Measurements from ENCODE around the gene HEXB. TPM values are rescaled to one million over a fixed set of nuclear protein-coding genes. Genes with fewer than 3 reads are reported as not detected.

HEXB gene
- total and polyA plus RNA-seq, 2 of the 8 experiments (the other 6 are each of a cell fraction or from before 2014, with no cell fraction given), result 39.7 to 69.2 TPM

- H2BK12ac ChIP-seq (ENCODE audit: low read depth, low read length), result no peak overlapping the region
- H3K9me3 ChIP-seq (ENCODE audit: insufficient read depth in 2 of 2, low read depth in 1 of 2, low read length in 1 of 2), result no peaks in the 10 kb centered on the region
- H3K18ac ChIP-seq (ENCODE audit: extremely low read depth, low read length), result no peak overlapping the region
- DNase-seq (ENCODE audit: low read depth in 1 of 2, low spot score in 2 of 2) (no peak), FAIRE-seq (no peak)
- no peak overlapping the region for H3K4me2 ChIP-seq (ENCODE audit: insufficient read depth in 1 of 2, low read depth in 2 of 2, low read length in 2 of 2)
- H2AK5ac ChIP-seq (ENCODE audit: low read depth, low read length), result no peak overlapping the region
- no peaks in the 10 kb centered on the region for H4K20me1 ChIP-seq (replicated peaks in 1 of 2; ENCODE audit: control insufficient read depth in 1 of 2, insufficient read depth in 2 of 2, low read length in 2 of 2)
- no peaks in the 10 kb centered on the region for H3K36me3 ChIP-seq (ENCODE audit: control insufficient read depth in 2 of 4, insufficient read depth in 4 of 4, low read length in 3 of 4)
- H3K27ac ChIP-seq (ENCODE audit: low read depth, low read length), result no peak overlapping the region
- no peak overlapping the region for H4K5ac ChIP-seq (ENCODE audit: insufficient read length, low read depth, low read length)
- no peak overlapping the region for H2BK15ac ChIP-seq (ENCODE audit: low read length)
- ChIA-PET POLR2A (ENCODE audit: partially characterized antibody) (no interaction called here), CTCF (ENCODE audit: partially characterized antibody) (interaction anchor here (0.7 to 2.3 kb wide), 15 partner anchors 8 to 878 kb away, joined by 3 to 19 read pairs (median 4); partner anchors contain the start of genes GFM2 and NSA2)
- no peaks in the 10 kb centered on the region for H3K79me2 ChIP-seq (ENCODE audit: control insufficient read depth in 1 of 2, insufficient read depth in 2 of 2, low read length in 2 of 2)
- H3K4ac ChIP-seq (replicated peaks; ENCODE audit: insufficient read length, low read depth, low read length), result no peak overlapping the region
- no peak overlapping the region for H2BK120ac ChIP-seq (replicated peaks; ENCODE audit: low read depth, low read length)
- H2AFZ ChIP-seq (ENCODE audit: low read length), result no peak overlapping the region
- no peak overlapping the region for H2BK20ac ChIP-seq (ENCODE audit: low read length)
- no peak overlapping the region for H3K23ac ChIP-seq (ENCODE audit: insufficient read length)
- no peak overlapping the region for H2BK5ac ChIP-seq (ENCODE audit: low read depth, low read length)
- H4K91ac ChIP-seq (replicated peaks; ENCODE audit: insufficient read length, low read length), result no peak overlapping the region
- H3K27me3 ChIP-seq (replicated peaks in 1 of 4; ENCODE audit: control insufficient read depth in 3 of 4, extremely low read depth in 1 of 4, insufficient read depth in 3 of 4, low read length in 3 of 4), result no peaks in the 10 kb centered on the region
- no peaks in the 10 kb centered on the region for H3K79me1 ChIP-seq (ENCODE audit: low read depth, low read length)
- peaks cover 0 to 6% (median 4%) of the 10 kb centered on the region in 4 experiments; a peak in 5 of 7 replicates for H3K4me1 ChIP-seq (replicated peaks in 1 of 4; ENCODE audit: control insufficient read depth in 3 of 4, insufficient read depth in 4 of 4, low read length in 3 of 4)
- no peak overlapping the region for H3K4me3 ChIP-seq (ENCODE audit: extremely low read depth in 1 of 4, insufficient read depth in 2 of 4, low read depth in 3 of 4, low read length in 4 of 4)
- H3K14ac ChIP-seq (ENCODE audit: insufficient read length), result no peak overlapping the region
- H3K9ac ChIP-seq (replicated peaks in 1 of 4; ENCODE audit: extremely low read depth in 1 of 4, low read depth in 3 of 4, low read length in 3 of 4), result no peak overlapping the region
- no peak overlapping the region for H3K56ac ChIP-seq (replicated peaks; ENCODE audit: insufficient read length, low read depth, low read length)
- H3K23me2 ChIP-seq (ENCODE audit: low read depth, low read length), result no peaks in the 10 kb centered on the region; the same call in 1 of the 2 replicates
- no peak for TF ChIP-seq CHD2 (IDR thresholded peaks at IDR 0.05; ENCODE audit: low read length)
- H4K8ac ChIP-seq (ENCODE audit: extremely low read depth, insufficient read depth, low read length), result no peak overlapping the region
- WGBS, 2 experiments (ENCODE audit: extremely low coverage in 1 of 2, insufficient coverage in 1 of 2, insufficient read length in 1 of 2, insufficient replicate concordance in 2 of 2, low coverage in 1 of 2, low lambda C conversion rate in 2 of 2, missing lambda C conversion rate in 1 of 2), result 74% methylated on average over 5 of the region's 5 CpGs; no CpG with 5 or more reads in 1 of the 2 experiments
Measured at GRCh38 chr5:74672215-74672877, 12.7 kb upstream of the HEXB start.
